SIG-M5 treated with dmso at 0.1 percent for 504 hours (cell line): ENCODE results near the gene NASP.

Experiments used
- DNase-seq: peaks from one replicate; lab custom pipeline; 2025; ENCODE audit not compliant: unreplicated experiment; lab: John Stamatoyannopoulos, UW

The NASP gene, protein sequence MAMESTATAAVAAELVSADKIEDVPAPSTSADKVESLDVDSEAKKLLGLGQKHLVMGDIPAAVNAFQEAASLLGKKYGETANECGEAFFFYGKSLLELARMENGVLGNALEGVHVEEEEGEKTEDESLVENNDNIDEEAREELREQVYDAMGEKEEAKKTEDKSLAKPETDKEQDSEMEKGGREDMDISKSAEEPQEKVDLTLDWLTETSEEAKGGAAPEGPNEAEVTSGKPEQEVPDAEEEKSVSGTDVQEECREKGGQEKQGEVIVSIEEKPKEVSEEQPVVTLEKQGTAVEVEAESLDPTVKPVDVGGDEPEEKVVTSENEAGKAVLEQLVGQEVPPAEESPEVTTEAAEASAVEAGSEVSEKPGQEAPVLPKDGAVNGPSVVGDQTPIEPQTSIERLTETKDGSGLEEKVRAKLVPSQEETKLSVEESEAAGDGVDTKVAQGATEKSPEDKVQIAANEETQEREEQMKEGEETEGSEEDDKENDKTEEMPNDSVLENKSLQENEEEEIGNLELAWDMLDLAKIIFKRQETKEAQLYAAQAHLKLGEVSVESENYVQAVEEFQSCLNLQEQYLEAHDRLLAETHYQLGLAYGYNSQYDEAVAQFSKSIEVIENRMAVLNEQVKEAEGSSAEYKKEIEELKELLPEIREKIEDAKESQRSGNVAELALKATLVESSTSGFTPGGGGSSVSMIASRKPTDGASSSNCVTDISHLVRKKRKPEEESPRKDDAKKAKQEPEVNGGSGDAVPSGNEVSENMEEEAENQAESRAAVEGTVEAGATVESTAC

DNA sequence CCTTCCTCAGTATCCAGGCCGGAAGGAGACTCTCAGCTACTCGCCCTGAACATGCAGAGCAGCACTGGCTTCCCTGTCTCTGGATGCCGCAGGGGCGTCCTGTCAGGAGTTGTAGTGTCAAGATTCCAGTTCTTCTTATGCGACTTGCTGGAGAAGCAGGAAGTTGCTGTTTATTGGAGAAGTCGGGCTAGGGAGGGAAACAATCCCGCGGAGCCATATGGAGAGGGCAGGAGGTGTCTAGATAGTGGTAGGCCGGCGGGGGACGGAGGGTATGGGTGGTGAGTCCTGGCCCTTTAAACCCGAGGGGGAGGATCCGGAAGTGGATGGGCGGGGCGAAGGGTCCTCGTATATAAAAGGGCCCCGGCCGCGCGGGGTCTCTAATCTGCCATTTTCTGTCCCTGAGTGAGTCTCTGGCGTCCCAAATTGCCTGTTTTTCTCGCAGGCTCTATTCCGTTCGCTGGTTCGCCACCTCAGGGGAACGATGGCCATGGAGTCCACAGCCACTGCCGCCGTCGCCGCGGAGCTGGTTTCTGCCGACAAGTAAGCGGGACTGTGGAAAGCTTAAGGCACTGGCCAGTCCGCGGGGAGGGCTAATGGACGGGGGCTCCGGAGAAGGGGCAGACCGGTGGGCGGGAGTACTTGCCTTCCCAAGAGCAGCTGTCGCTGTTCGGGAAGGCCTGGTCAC is at the start of gene NASP:
NASP (plus strand) TSS at position 376 of the 685 bp plus-strand sequence; CDS start at position 482, 106 bp downstream.
- peak; percentile 64 for DNase-seq

DNA sequence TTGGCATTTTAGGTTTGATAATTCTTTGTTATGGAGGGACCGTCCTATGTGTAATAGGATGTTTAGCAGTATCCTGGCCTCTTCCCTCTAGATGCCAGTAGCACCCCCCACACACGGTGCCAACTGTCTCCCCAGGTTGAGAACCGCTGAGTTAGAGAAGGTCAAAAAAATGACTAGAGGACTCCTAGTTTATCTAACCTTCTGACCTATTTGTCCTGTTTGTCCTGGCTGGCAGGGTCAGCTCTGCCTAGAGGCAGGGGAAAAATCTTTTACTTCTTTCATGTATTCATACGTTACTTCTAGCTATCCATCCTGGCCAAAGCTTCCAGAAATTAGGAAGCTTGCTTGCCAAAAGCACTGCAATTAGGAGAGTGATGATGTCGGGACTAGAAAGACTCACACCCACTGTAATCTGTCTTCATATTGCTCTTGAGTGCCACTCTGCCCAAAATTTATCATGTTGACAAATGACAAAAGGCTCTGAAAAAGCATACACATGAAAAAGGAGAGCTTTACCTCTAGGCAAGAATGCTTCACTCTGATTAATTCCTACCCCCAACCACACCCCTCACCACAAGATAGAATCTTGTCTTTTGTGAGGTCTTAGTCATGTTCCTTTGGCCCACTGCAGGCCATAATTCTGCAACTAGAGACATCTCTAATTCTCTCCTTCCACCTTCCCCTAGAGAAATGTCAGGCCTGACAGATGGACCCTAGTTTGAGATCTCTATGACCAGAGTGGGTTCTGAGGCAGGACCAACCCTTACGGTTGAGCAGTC is 47.7 kb upstream of the NASP start:
- DNase-seq: no peak

DNA sequence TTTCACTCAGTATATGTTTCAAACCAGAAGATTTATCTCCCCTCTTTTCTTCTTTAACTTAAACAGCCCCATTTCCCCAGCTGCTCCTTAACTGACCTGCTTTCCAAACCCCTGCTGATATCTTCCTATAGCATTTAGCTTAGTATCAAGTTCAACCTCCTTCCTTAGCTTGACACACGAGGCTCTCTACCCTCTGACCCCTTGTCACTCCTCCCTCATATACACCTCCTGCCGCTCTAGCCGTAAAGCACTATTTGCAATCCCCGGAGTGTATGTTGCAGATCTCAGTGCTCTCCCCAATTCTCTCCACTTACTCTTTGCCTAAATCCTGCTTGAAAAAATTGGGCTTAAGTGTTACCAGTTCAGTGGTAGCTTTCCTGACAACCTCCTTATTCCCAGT is 47.0 kb upstream of the NASP start:
- no peak for DNase-seq

DNA sequence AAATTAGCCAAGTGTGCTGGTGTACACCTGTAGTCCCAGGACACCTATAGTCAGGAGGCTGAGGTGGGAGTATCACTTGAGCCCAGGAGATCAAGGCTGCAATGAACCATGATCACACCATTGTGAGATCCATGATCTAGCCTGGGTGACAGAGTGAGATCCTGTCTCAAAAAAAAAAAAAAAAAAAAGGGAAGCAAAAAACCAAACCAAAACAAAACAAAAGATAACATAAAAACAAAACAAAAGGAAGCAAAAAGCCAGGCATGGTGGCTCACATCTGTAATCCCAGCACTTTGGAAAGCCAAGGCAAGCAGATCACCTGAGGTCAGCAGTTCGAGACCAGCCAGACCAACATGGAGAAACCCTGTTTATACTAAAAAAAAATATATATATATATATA is 42.6 kb upstream of the NASP start:
- no peak for DNase-seq

DNA sequence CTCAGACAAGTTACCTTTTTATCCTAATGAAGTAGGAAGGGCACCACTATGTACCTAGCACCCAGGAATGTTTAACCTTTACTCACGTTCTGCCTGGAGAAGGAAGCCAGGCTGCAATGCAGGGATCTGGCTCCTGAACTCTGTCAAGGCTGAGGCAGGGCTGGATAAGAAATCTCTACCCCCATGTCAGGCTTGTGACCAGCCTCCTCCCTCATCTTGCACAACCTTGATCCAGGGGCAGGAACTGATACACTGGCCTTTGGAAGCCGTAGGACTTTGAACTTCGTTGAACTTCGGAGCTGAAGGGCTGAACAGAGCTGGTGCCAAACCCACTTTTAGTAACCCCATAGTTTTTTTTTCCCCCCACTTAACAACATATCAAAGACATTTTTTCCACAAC is 41.2 kb upstream of the NASP start:
- no peak for DNase-seq

DNA sequence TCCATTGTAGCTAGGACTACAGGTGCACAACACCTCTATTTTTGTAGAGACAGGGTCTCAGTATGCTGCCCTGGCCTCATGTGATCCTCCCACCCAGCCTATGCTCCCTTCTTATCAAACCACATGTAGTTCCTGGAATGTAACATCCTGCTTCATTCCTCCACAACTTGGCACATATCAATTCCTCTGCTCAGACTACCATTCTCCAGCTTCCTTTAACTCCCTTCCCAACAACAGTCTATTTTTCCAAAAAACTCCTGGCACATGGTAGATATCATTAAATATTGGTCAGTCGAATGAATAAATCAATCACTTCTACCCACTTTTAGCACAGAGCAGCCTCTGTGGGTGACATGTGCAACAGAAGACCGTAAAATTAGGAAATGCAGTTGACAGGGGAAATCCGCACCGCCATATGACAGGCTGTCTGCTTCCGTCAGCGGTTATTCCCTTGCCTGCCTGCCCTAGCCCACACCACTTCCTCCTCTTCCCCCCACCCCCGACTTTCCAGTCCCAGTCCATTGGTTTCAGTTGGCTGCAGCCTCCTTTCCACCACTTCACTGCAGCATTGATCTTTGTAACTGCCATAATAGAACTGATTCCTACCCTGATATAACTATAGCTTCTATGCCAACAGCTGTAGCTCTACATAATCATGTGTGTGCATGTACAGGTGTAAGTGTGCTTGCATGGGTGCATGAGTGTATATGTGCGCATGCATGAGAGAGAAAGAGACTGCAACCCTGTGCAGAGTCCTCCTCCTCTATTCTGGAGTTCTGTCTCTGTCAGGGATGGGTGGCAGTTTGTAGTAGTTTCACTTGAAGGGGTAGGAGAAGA is 40.0 kb upstream of the NASP start:
- DNase-seq: peak; percentile 88

DNA sequence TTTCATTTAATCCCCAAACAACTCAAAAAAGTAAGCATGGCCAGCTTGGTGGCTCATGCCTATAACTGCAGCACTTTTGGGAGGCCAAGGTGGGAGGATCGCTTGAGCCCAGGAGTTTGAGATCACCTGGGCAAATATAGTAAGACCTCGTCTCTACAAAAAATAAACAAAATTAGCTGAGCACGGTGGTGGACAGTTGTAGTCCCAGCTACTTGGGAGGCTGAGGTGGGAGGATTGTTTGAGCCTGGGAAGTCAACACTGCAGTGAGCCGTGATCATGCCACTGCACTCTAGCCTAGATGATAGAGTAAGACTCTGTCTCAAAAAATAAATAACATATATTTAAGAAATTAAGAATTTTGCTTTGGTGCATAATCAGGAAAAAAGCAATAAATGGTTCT is 39.3 kb upstream of the NASP start:
- no peak for DNase-seq

DNA sequence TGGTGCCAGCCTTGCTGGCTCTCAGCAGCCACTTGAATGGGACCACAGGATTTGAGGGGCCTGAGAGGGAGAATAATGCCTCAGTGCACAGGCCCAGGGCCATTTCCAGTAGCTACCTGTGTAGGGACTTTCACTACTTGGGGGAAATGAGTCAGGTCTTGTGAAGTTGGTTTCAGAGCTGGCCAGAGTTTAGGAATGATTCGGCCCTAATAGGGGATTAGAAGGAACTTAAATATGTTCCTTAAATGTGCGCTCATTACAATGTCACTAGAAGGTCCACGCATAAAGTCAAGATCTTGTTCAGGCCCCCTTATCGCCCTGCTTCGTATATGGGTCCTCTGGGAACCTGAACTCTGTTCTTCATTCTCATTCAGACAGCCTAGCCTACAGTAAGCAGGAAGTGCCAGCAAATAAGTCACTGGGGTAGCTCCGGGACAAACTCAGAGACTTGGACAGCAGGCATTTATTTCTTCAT is 38.8 kb upstream of the NASP start:
- DNase-seq: no peak

DNA sequence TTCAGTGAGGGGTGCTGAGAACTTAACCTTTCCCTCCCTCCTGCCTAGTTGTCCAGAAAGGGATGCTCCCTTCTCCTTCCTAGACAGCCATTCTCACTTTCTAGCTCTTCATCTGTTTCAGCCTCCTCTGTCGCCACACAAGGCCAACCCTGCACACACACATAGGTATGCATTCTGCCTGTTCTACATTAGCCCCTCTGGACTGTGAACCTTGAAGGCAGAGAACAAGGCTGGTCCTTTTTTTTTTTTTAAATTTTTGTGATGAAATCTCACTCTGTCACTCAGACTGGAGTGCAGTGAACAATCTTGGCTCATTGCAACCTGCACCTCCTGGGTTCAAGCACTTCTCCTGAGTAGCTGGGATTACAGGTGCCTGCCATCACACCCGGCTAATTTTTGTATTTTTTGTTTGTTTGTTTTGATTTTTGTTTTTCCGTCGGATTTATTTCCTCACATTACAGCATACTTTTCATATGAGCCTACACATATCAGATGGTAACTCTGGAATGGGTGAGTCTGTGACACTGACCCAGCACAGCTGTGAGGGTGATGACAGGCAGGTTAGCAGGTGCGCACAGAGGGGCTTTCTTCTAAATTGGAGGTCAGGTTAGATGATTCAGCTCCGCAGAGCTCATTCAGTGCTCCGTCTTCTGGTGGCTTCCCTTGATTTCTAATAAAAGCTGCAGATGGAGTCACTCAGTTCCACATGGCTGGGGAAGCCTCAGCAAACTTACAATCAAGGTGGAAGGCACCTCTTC is 38.1 kb upstream of the NASP start:
- DNase-seq: no peak

DNA sequence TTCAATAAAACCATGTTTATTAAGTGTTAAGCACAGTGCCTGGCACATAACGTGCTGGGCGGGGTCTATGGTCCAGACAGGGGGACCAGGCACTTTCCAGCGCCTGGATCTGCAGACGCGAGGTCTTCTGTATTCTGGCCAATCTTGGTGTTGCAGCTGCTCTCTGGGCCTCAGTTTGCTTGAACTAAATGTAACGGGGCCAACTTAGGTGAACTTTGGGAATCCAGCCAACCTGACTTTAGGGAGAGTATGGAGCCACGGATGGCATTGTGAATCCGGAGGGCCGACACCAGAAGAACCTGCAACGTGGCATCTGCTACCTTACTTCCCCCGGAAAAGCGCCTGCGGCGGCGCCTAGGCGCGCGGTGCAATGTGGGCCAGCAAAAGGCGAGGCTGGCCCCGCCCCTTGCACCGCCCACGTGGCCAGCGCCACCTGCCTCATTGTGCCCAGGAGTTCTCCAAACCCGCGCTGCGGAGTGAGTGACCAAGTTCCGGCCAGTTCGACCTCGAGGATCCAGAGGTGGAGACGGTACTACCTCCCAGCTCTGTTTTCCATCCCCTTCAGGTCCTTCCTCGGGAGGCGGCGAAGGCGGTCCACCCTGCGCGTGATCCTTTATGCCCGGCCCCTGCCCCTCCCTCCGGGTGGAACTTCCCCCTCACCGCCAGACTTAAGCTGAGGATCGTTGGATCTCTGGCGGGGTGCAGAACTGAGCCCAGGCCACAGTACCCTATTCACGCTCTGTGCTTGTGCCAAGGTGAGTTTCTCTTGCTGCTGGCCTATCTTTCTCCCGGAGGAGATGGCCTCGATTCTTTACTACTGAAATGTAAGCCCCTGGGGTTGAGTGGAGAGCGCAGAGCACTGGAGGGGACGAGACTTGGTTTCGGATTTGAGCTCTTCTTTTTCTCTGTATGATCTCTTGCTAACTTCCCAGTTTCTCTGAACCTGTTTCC is 33.2 kb upstream of the NASP start, which contains the start of gene AKR1A1:
AKR1A1 (plus strand) TSS at position 426 of the 951 bp plus-strand sequence. CDS start 10,969 bp downstream, outside the sequence.
- peak; percentile 79 for DNase-seq

DNA sequence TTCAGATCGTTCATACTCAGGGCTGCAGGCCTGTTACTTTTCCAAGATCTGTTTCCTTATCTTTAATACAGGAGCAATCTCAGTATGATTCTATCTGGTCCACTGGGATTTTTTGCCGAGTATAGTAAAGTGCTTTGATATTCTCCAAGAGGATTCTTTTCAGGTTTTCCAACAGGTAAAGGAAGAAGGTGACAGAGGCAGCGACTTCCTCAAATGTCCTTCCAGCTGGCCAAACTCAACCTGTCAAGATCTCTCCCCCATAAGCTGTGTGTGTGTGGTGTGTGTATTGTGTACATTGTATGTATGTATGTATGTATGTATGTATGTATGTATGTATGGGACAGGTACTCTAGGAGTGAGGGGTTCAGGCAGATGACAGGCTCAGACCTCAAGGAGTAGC is 32.2 kb upstream of the NASP start:
- DNase-seq: no peak

DNA sequence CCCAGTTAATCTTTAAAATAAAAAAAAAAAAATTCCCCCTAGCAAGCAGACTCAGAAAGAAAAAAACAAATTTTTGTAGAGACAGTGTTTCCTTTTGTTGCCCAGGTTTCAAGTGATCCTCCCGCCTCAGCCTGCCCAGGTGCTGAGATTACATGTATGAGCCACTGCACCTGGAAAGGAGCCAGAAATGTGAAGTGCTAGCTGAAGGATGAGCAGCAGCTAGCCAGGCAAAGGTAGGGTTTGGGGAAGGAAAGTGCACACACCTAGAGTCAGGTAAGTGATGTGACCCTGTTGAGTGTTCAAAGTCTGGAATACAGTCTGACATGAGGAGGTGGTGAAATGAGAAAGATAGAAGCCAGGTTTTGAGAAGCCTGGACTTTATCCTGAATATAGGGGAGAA is 31.5 kb upstream of the NASP start:
- no peak for DNase-seq

DNA sequence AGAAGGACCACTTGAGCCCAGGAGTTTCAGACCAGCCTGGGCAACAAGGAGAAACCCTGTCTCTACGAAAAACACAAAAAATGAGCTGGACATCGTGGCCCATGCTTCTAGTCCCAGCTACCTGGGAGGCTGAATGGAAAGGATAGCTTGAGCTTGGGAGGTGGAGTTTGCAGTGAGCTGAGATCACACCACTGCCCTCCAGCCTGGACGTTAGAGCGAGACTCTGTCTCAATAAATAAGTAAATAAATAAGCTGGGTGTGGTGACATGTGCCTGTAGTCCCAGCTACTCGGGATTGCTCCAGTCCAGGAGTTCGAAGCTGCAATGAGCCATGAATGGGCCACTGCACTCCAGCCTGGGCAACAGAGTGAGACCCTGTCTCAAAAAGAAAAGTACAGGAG is 29.6 kb upstream of the NASP start:
- DNase-seq: no peak

DNA sequence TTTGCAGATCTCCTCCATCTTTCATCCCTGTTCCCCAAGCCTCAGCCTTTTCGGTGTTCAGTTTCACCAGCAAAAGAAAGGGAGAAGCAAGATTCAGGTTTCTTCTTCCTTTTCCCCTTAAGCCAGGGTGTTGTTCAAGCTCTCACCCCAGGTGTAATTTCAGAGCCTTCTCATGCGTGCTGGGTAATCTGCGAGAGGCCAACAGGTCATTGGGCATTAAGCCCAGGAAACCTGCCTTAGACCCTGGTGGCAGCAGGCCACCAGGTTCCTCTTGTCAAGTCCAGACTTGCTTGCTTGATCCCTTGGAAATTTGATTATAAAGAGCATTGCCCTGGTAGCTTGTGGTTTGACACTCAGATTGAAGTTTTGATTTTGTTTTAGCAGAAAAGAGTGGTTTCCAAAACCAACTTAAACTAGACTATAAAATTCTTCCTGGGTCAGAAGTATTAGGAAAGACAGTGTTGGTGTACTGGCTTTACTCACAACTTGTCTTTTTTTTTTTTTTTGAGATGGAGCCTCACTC is 26.4 kb upstream of the NASP start:
- DNase-seq: no peak

DNA sequence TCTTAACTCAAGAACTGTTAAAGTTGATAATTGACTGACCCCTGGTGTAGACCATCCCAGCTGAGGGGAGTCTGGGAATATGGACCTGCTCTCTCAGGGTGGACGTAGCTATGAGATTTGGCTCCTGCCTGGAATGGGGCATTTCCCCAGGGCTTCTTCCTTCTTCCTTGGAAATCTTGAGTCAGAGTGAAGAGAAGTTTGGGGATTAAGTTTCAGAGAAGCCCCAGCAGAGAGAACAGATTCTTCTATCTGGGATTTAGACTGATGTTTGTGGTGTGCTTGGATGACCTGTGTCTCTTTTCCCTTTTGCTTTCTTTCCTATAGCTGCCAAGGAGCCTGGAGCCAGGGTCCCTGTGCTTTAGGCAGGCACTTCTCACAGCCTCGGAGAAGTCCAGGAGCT is 20.0 kb upstream of the NASP start:
- DNase-seq: no peak

DNA sequence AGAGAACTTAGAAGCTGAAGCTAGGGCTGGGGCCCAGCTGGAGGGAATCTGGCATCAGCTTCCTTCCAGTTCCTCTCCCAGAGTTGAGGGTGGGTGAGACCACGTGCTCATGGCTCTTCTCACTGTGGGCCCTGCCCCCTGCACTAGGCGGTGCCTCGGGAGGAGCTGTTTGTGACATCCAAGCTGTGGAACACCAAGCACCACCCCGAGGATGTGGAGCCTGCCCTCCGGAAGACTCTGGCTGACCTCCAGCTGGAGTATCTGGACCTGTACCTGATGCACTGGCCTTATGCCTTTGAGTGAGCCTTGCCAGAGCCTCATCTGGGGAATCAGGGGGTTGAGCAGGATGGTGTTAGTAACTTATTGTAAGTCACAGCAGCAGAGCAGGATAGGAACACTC is 17.1 kb upstream of the NASP start:
- DNase-seq: no peak

DNA sequence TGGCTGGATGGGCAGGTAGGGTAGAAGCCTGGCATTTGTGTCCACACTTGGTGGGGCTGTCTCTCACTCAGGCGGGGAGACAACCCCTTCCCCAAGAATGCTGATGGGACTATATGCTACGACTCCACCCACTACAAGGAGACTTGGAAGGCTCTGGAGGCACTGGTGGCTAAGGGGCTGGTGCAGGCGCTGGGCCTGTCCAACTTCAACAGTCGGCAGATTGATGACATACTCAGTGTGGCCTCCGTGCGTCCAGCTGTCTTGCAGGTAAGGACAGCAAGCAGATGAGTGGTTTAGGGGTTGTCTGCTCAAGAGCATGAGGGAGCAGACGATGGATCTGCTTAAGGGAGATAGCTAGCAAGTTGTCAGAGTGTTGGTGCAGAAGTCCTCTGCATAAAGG is 15.9 kb upstream of the NASP start:
- DNase-seq: no peak

DNA sequence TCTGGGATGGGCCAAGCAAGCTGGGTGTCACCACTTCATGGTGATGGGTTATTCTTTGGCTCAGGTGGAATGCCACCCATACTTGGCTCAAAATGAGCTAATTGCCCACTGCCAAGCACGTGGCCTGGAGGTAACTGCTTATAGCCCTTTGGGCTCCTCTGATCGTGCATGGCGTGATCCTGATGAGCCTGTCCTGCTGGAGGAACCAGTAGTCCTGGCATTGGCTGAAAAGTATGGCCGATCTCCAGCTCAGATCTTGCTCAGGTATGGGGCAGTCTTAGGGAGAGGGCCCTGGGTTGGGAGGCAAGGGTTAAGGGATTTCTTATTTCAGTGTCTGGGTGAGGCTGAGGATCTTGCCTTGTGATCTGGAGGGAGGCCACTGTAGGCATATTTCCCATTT is 15.4 kb upstream of the NASP start:
- no peak for DNase-seq
